Stimulated activated naive CD8-positive, alpha-beta T cell treated with anti-CD3 and anti-CD28 coated beads, Interleukin-15, amount 100 ng/mL, for 72 hours (primary cell): ENCODE results near the gene SEC16B.
"Not testable (repeated sequence)": the region's sequence is repeated elsewhere in the genome, so short reads cannot be mapped to it uniquely, and the experiment has no call there.

Experiments used
- ATAC-seq: fragments of 150-1000 bp; cut with Tn5 transposase; 2 replicates; pipeline ENCODE4 v1.10.0; 2021; ENCODE audit warnings: mild to moderate bottlenecking, moderate library complexity
- DNase-seq, 2 donors: peaks; one replicate each; pipeline ENCODE4 v3.0.0; 2021 to 2022
- H3K27ac Mint-ChIP-seq, 2 donors: one replicate each; pipeline ENCODE4 v1.8.0; 2022; ENCODE audit warnings: mild to moderate bottlenecking in 2 of 2, mixed read lengths in 2 of 2, moderate library complexity in 2 of 2
- H3K27me3 Mint-ChIP-seq: one replicate; pipeline ENCODE4 v1.8.0; 2022; ENCODE audit warnings: mixed read lengths
- H3K4me1 Mint-ChIP-seq: one replicate; pipeline ENCODE4 v1.8.0; 2022; ENCODE audit warnings: mild to moderate bottlenecking, mixed read lengths
- H3K4me3 Mint-ChIP-seq, 2 donors: one replicate each; pipeline ENCODE4 v1.8.0; 2022; ENCODE audit warnings: mild to moderate bottlenecking in 2 of 2, mixed read lengths in 2 of 2, moderate library complexity in 1 of 2
- H3K9me3 Mint-ChIP-seq, 2 donors: one replicate each; pipeline ENCODE4 v1.8.0; 2022; ENCODE audit warnings: mixed read lengths in 2 of 2

The SEC16B gene

GRCh38 chr1:177969825-177970371 is at the start of gene SEC16B:
Gene SEC16B, minus strand, starts transcription at chr1:177970058. Its CDS starts 2,077 bp downstream, at chr1:177967981.
- H3K9me3 Mint-ChIP-seq: peaks cover 0 to 11% of the 10 kb centered on the region in 2 donors
- H3K4me3 Mint-ChIP-seq: no peak within 1 kb of the TSS
- DNase-seq (no peak), ATAC-seq (no peak)
- no peaks in the 10 kb centered on the region for H3K4me1 Mint-ChIP-seq
- no peaks in the 10 kb centered on the region for H3K27me3 Mint-ChIP-seq
- no peak within 1 kb of the TSS for H3K27ac Mint-ChIP-seq

DNA sequence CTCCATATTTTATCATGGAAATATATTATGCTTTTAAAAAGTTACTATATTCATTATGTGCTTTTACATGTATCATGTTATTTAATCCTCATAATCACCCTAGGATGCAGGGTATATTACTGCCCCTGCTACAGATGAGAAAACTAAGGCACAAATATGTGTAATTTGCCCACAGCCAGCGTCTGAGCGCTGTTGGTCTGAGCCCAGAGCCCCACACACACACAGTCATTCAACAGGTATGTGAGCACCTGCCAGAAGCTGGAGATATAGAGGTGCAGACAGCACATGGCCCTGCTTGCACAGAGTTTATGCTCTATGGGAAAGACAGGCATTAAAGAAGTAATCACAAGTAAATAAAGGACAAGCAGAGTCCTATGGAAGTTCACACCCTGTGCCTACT is 49.8 kb upstream of the SEC16B start:
- no peak overlapping the region for H3K27ac Mint-ChIP-seq
- H3K4me3 Mint-ChIP-seq: no peak overlapping the region
- ATAC-seq (no peak), DNase-seq (no peak)
- H3K4me1 Mint-ChIP-seq: no peaks in the 10 kb centered on the region
- peaks cover 8% of the 10 kb centered on the region for H3K27me3 Mint-ChIP-seq
- peaks cover 0 to 8% of the 10 kb centered on the region in 2 donors for H3K9me3 Mint-ChIP-seq

DNA sequence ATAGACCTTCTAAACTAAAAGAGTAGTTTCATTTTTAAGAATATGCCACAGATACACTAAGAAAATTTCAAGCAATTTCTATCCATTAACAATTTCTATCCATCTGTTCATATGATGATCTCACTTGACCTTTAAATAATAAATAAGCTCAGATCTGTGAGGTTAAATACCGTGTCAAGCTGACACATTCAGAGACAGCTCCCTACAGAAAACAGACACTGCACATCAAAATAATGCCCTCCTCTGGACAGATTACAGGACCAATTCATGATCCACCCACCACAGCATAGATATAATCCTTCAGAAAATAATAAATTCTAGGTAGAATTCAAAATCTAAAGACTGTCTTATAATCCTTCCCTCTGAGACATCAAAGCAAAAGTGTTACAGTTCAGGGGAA is 49.4 kb upstream of the SEC16B start:
- ATAC-seq (no peak), DNase-seq (no peak)
- Mint-ChIP-seq H3K4me1 (no peaks in the 10 kb centered on the region), H3K27me3 (peaks cover 8% of the 10 kb centered on the region), H3K27ac (no peak overlapping the region), H3K4me3 (no peak overlapping the region), H3K9me3 (peaks cover 0 to 8% of the 10 kb centered on the region in 2 donors)

DNA sequence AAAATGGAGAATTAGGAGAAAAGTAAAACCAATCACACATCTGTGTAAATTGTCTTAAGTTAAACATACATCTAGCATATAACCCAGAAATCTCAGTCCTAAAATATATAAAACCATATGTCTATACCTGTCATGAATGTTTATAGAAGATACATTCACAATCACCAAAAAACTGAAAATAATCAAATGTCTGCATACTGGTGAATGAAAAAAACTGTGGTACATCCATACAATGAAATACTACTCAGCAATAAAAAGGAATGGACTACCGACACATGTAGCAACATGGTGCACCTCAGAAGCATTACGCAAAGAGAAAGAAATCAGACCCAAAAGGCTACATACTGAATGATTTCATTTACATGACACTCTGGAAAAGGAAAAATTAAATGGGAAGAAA is 47.7 kb upstream of the SEC16B start:
- no peak overlapping the region for H3K27ac Mint-ChIP-seq
- peaks cover 8% of the 10 kb centered on the region for H3K27me3 Mint-ChIP-seq
- H3K4me1 Mint-ChIP-seq: no peaks in the 10 kb centered on the region
- H3K9me3 Mint-ChIP-seq: peaks cover 0 to 8% of the 10 kb centered on the region in 2 donors
- DNase-seq: no peak
- H3K4me3 Mint-ChIP-seq: no peak overlapping the region
- no peak for ATAC-seq

- no peaks in the 10 kb centered on the region for H3K4me1 Mint-ChIP-seq
- ATAC-seq (no peak), DNase-seq (no peak)
- no peak overlapping the region for H3K4me3 Mint-ChIP-seq
- H3K9me3 Mint-ChIP-seq: peaks cover 0 to 5% of the 10 kb centered on the region in 2 donors
- no peaks in the 10 kb centered on the region for H3K27me3 Mint-ChIP-seq
- H3K27ac Mint-ChIP-seq: no peak overlapping the region
These were observed 42.1 kb upstream of the SEC16B start for GRCh38 chr1:178011864-178012503.

DNA sequence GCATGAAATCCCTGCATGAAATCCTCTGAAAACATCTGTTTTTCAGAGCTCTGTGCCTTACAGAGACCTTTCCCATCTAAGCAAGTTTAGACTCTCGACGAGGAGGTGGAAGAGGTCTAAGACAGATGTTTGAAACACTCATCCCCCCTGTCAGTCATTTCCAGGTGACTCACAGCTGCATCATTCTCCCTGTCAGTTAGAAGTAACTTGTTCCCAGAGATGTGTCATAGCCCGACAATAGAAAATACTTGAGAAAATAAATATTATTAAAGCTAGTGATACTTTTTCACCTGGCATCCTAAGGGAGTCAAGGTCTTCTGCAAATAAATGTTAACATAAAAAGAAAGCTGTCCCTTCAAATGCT is 41.6 kb upstream of the SEC16B start:
- Mint-ChIP-seq H3K4me3 (no peak overlapping the region), H3K4me1 (no peaks in the 10 kb centered on the region), H3K27me3 (no peaks in the 10 kb centered on the region), H3K27ac (no peak overlapping the region), H3K9me3 (peaks cover 0 to 8% of the 10 kb centered on the region in 2 donors)
- DNase-seq: no peak
- ATAC-seq: no peak

GRCh38 chr1:178010674-178011464 is 41.0 kb upstream of the SEC16B start:
- Mint-ChIP-seq H3K9me3 (peaks cover 0 to 8% of the 10 kb centered on the region in 2 donors), H3K4me3 (no peak overlapping the region), H3K4me1 (no peaks in the 10 kb centered on the region), H3K27ac (no peak overlapping the region), H3K27me3 (no peaks in the 10 kb centered on the region)
- ATAC-seq: no peak
- DNase-seq: no peak

- Mint-ChIP-seq H3K27ac (no peak overlapping the region), H3K9me3 (peaks cover 8 to 19% of the 10 kb centered on the region in 2 donors), H3K4me3 (no peak overlapping the region), H3K4me1 (no peaks in the 10 kb centered on the region), H3K27me3 (no peaks in the 10 kb centered on the region)
- DNase-seq: no peak
- no peak for ATAC-seq
These were observed 36.2 kb upstream of the SEC16B start for GRCh38 chr1:178006043-178006442.

DNA sequence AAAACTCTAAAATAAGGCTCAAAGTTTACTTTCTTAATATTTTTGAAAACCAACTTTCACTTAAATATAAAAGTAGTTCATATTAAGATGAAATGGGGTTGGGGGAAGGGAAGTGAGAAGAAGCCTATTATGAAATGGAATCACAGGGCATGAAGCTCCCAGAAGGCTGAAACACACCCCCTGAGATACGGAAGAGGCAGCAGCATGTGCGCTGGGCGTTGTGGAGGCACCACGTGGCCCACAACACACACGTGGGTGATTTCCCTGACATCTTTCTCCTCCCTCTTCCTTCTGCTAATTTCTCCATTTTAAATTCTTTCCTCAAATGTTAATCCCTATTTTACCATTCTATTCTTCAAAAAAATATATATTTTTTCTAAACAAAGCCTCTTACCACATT is 35.6 kb upstream of the SEC16B start:
- Mint-ChIP-seq H3K9me3 (peaks cover 8 to 19% of the 10 kb centered on the region in 2 donors), H3K4me3 (no peak overlapping the region), H3K27ac (no peak overlapping the region), H3K27me3 (no peaks in the 10 kb centered on the region), H3K4me1 (no peaks in the 10 kb centered on the region)
- no peak for DNase-seq
- ATAC-seq: no peak

- Mint-ChIP-seq H3K4me1 (no peaks in the 10 kb centered on the region), H3K27me3 (no peaks in the 10 kb centered on the region), H3K9me3 (peaks cover 8 to 19% of the 10 kb centered on the region in 2 donors), H3K27ac (no peak overlapping the region), H3K4me3 (no peak overlapping the region)
- DNase-seq (no peak), ATAC-seq (no peak)
These were observed 35.1 kb upstream of the SEC16B start for GRCh38 chr1:178004926-178005391.

GRCh38 chr1:177998696-177999631 is 29.1 kb upstream of the SEC16B start:
- no peak for ATAC-seq
- no peaks in the 10 kb centered on the region for H3K27me3 Mint-ChIP-seq
- H3K9me3 Mint-ChIP-seq: peaks cover 8 to 21% of the 10 kb centered on the region in 2 donors
- H3K4me1 Mint-ChIP-seq: no peaks in the 10 kb centered on the region
- DNase-seq: no peak
- H3K27ac Mint-ChIP-seq: no peak overlapping the region
- no peak overlapping the region for H3K4me3 Mint-ChIP-seq

DNA sequence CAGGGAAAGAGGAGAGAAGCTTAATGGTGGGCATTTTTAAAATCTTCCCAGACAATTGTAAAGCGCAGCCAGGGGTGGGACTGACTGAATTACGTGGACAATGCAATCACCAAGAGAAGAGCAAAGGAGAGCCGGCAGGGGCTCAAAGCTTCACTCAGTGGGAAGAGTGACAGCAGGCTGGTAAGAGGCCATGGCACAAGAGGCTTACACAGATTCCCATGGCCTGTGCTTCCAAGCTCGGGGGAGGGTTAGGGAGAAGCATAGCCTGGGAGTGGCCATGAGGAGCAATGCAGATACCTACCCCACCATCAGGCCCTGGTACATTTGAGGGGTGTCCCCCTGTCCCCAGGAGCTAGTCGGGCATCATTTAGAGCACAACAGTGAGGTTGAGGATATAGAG is 27.1 kb upstream of the SEC16B start:
- Mint-ChIP-seq H3K4me1 (no peaks in the 10 kb centered on the region), H3K27ac (no peak overlapping the region), H3K27me3 (no peaks in the 10 kb centered on the region), H3K9me3 (peaks cover 0 to 10% of the 10 kb centered on the region in 2 donors), H3K4me3 (no peak overlapping the region)
- no peak for DNase-seq
- ATAC-seq: no peak

- Mint-ChIP-seq H3K27me3 (no peaks in the 10 kb centered on the region), H3K4me1 (no peaks in the 10 kb centered on the region), H3K4me3 (no peak overlapping the region), H3K27ac (no peak overlapping the region), H3K9me3 (peaks cover 0 to 10% of the 10 kb centered on the region in 2 donors)
- ATAC-seq (no peak), DNase-seq (no peak)
These were observed 25.5 kb upstream of the SEC16B start for GRCh38 chr1:177995369-177995768.

DNA sequence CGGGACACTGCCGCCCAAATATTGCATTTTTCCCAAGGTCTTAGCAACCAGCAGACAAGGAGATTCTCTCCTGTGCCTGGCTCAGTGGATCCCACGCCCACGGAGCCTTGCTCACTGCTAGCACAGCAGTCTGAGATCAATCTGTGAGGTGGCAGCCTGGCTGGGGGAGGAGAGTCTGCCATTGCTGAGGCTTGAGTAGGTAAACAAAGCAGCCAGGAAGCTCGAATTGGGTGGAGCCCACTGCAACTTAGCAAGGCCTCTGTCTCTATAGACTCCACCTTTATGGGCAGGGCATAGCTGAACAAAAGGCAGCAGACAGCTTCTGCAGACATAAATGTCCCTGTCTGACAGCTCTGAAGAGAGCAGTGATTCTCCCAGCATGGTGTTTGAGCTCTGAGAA is 16.4 kb upstream of the SEC16B start:
- not testable (repeated sequence) for H3K27me3 Mint-ChIP-seq, DNase-seq, ATAC-seq, H3K27ac Mint-ChIP-seq, H3K4me1 Mint-ChIP-seq, H3K4me3 Mint-ChIP-seq
- H3K9me3 Mint-ChIP-seq: peaks cover 18 to 21% of the 10 kb centered on the region in 2 donors

- DNase-seq (no peak), ATAC-seq (no peak)
- Mint-ChIP-seq H3K27me3 (no peaks in the 10 kb centered on the region), H3K27ac (no peak overlapping the region), H3K4me1 (no peaks in the 10 kb centered on the region), H3K4me3 (no peak overlapping the region), H3K9me3 (peaks cover 12 to 18% of the 10 kb centered on the region in 2 donors)
These were observed 14.9 kb upstream of the SEC16B start for GRCh38 chr1:177984761-177985160.
